HG03196 (cell line): ENCODE measurements around the gene TOPAZ1.

Experiments used
- ATAC-seq: cut with Tn5 transposase; IDR thresholded peaks from one replicate; pipeline ENCODE4 v1.9.1; 2021; ENCODE audit not compliant: unreplicated experiment

The TOPAZ1 gene

DNA sequence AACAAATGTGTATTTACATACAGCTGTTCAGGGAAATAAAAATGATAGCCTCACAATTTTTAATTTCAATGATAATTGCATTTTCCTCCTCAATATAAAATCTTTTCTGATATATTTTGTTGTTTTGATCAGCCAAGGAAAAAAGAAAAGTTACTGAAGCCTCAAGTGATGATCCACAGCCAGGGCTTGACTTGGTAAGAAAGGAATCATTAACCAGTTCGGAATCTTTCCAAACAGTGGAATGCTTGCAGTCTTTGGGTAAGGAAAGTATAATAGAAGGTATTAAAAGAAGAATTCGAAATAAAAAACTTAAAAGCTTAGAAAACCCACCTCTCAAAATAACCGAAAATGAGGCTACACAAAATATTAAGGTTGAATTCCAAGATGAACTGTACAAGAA lies 1.0 kb downstream of the TOPAZ1 start:
- ATAC-seq, result no peak

DNA sequence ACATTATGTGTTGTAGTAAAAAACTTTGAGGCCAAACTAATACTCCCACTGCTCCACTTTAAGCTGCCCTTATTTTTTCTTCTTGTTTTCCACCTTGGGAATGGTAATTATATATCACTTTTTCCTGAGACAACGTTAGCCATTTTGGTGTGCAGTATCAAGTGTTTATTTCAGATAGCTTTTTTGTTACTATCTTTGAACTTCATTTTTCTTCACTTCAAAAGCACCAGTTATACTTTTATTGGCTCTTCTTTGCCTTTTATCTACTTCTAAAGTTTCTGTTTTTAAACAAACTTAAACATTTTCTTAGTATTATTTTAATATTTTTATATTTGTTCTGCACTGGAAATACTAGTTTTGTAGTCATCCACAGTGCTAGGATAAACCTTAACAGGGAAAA lies 6.5 kb downstream of the TOPAZ1 start:
- no peak for ATAC-seq

DNA sequence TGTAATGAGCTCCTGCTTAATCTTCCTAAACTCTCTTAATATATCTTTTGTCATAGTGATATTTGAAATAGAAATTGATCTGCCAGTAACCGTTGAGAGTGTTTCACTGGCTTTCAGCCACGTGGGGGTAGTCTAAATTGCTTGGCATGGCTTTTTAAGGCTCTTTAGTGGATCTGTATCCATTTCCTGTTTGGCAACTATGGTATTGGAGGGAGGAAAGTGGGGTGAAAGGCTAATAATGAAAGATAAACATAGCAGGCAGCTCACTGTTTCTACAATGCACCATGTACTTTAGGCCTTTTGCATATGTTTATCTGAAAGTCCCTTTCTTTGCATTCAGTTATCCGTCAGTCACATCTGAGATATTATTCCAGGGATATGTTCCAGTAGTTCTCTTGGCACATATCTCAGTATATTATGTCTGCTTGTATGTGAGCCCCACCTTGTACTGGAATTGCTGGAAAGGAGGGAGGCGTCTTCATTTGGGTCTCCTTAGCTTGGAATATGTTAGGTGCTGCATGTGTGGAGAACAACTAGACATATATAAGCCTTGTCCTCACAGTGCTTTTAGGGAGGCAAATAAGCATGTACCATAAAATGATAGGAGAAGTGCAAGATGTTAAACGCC lies 10.8 kb downstream of the TOPAZ1 start:
- no peak for ATAC-seq

DNA sequence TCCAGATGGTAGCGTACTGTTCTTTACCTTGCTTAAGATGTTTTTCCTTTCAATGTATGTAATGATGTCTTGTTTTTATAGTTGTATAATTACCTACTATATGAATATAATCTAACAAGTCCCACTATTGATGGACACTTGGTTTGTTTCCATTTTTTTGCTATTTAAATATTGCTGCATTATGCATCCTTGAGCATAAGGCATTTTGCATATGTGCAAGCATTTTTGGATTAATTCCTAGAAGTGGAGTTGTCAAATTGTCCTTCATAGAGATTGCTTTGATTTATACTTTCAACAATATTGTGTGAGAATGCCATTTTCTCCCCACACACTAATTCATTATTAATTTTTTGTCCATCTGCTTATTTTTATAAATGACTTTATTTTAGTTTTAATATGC lies 17.7 kb downstream of the TOPAZ1 start:
- no peak for ATAC-seq

DNA sequence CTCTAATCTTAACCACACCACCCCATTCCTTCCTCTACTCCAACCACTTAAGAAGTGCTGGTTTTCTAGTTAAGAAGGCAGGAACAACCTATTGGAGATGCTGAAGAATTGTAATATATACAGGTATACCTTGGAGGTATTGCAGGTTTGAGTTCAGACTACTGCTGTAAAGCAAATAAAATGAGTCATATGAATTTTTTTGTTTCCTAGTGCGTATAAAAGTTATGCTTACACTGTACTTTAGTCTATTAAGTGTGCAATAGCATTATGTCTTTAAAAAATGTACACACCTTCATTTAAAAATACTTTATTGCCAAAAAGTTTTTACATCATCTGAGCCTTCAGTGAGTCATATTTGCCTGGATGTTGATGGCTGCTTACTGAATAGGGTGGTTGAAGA lies 22.5 kb downstream of the TOPAZ1 start:
- ATAC-seq, result no peak

DNA sequence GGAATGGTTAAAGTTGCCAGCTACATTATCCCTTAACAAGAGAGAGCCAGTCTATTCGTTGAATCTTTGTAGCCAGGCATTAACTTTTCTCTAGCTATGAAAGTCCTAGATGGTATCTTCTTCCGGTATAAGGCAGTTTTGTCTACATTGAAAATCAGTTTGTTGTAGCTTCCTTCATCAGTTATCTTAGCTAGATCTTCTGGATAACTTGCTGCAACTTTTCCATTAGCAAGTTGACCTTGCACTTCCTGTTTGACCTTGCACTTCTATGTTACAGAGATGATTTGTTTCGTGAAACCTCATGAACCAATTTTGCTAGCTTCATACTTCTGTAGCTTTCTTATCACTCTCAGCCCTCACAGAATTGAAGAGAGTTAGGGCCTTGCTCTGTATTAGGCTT lies 24.1 kb downstream of the TOPAZ1 start:
- no peak for ATAC-seq

DNA sequence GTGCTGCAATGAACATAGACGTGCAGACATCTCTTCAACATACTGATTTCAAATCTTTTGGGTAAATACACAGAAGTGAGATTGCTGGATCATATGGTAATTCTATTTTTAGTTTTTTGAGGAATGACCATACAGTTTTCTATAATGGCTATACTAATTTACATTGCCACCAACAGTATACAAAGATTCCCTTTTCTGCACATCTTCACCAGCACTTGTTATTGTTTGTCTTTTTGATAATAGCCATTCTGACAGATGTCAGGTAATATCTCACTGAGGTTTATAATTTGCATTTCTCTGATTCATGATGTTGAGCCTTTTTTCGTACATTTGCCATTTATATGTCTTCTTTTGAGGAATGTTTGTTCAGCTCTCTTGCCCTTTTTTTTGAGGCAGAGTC lies 30.5 kb downstream of the TOPAZ1 start:
- no peak for ATAC-seq

DNA sequence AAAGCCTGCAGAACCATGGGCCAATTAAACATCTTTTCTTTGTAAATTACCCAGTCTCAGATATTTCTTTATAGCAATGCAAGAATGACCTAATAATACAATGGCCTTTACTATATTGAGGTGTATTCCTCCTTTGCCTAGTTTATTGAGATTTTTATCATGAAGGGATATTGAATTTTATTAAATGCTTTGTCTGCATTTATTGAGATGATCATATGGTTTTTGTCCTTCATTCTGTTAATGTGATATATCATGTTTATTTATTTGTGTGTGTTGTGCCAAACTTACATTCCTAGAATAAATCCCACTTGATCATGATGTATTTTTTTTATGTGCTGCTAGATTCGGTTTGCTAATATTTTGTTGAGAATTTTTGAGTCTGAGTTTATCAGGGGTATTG lies 36.2 kb downstream of the TOPAZ1 start:
- no peak for ATAC-seq

DNA sequence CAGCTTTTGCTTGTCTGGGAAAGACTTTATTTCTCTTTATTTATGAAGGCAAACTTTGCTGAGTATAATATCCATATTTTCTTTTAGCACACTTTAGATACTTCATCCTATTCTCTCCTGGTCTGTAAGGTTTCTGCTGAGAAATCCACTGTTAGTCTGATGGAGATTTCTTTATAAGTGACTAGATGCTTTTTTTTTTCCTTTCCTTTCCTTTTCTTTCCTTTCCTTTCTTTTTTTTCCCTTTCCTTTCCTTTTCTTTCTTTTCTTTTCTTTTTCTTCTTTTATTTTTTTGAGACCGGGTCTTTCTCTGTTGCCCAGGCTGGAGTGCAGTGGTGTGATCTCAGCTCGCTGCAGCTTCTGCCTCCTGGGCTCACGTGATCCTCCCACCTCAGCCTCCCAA lies 38.4 kb downstream of the TOPAZ1 start:
- ATAC-seq, result no peak

DNA sequence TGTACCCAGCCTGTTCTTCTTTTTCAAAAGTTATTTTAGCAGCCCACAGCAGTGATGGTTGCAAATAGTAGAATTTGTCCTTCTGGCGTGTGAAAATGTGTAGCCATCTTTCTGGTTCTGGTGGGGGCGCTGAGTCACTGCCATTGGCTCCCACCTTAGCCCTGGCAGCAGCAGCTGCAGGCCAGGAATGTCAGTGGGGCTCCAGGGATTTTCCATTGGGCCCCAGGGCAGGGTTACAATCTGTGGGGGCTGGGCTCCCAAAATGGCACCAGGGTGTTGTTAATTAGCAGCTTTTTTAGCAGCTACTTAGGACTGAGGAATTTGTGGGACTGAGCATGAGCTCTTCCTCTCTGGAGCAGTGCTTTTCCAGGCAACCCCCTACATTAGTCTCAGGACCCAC lies 38.9 kb downstream of the TOPAZ1 start:
- ATAC-seq, result no peak

DNA sequence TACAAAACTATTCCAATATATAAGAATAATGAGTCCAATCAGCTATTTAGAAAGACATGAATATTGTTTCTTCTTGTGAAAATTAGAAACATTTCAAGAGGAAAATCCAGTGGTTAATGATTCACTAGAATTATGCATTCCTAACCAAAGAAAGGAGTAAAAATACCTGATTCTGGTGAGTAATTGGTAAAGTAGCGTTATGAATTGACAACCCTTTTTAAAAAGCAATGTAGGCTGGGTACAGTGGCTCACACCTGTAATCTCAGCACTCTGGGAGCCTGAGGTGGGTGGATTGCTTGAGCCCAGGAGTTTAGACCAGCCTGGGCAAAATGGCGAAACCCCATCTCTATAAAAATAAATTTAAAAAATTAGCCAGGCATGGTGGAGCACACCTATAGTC lies 43.3 kb downstream of the TOPAZ1 start:
- no peak for ATAC-seq

DNA sequence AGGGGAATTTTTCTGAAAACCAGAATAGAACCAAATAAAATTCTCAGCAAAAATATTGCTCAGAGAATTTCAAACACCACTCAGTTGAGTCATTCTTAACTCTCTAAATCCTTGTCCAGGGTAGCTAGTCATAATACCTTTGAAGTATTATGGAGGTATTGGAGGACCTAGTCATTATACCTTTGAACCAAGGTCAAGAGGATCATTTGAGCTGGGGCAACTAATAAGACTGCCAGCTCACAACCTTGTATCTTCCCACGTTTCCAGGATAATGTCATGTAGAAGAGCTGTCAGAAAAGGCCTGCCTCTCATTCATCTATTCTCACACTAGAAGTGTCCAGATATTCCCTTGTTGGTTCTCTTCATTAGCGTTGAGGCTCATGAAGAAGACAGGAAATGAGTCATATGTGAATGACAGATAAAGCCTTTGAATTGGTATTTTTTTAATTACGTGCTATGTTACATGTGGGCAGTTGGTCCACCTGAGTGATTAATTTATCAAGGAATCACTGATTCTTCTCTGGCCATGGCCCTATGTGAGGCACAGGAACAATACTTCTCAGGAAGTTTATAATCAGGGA lies 48.3 kb downstream of the TOPAZ1 start:
- no peak for ATAC-seq

DNA sequence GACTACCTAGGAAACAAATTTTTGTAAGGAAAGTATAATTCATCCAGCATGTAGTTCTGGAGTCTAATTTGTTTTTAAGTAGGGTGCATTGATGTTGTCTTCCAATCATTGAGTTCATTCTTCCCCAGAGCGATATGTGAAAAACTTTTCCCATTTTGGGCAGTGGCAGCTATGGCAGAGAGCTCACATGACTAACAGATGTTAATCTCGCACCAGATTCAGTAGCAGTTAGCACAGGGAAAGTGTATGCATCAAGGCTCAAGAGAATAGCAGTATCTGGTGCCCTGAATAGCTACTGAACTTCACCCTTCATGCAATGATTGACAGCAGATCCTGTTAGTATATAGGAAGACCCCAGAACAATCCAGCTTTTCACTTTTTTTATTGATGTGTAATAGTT lies 50.6 kb downstream of the TOPAZ1 start:
- ATAC-seq, result no peak

DNA sequence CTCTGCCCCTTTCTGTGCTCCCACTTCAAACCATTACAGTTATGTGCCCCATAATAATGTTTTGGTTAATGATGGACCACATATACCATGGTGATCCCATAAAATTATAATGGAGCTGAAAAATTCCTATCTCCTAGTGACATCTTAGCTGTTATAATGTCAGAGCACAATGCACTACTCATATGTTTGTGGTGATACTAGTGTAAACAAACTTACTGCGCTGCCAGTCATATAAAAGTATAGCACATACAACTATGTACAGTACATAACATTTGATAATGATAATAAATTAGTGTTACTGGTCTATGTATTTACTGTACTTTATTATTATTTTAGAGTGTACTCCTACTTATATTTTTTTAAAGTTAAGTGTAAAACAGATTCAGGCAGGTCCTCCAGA lies 51.3 kb downstream of the TOPAZ1 start:
- no peak for ATAC-seq

DNA sequence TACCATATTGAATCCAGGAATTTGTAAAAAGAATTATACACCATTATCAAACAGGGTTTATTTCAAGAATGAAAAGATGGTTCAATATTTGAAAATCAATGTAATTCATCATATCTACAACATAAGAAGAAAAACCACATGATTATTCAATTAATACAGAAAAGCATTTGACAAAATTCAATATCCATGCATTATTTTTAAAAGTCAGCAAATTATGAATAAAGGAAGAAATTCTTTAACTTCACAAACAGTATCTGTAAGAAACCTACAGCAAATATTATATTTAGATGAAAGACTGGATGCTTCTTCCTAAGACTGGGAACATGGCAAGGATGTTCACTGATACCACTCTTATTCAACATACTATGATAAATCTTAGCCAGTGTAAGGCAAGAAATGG lies 55.6 kb downstream of the TOPAZ1 start:
- ATAC-seq, result no peak

DNA sequence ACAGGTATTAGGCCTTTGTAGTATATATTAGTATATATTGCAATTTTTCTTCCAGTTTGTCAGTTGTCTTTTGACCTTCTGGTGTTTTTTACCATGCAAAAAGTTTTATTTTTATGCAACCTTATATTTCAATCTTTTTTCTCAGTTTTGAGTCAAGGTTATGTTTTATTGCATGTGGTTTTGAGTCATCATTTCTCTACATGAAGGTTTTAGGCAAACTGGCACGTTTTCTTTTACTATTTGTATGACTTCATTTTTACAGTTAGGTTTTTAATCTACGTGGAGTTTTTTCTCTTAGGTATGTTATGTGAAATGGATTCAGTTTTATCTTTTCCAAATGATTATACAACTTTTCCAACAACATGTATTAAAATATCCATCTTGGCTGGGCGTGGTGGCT lies 60.1 kb downstream of the TOPAZ1 start:
- no peak for ATAC-seq

DNA sequence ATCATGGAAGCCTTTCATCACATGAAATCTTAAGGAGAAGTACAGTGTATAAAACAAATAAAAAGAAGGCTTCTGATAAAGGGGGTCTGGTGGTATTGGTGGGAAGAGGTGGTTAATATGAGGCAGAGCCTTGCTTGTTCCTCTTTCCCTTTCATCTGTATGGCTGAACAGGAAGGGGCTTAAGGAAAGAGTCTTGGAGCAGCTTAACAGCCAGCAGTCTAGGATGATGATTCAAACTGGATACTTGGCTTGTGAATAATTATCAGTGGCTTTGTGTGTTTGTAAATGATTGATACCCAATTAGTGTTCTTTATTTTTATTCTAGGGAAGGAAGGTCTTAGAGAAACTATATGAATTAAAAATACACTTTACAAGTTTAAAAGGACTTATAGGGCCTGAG lies 67.8 kb downstream of the TOPAZ1 start:
- ATAC-seq, result no peak

DNA sequence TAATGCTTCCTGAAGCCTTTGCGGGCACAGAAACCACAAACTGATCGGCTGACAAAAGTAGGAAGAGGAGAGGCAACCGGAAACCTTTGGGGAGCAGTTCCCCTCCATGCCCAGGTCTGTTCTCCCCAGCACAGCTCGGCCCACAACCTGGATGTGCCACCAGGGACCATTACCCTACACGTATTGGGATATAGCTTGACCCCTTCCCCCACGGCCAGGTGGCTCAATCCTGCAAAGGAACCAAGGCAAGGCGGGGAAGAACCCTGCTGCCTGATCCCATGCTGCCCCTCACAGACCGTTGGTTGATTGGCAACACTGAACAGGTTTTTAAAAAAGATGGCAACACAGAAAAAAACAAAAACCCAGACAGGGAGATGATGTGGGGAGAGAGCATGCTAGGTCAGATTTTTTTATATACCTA lies 77.2 kb downstream of the TOPAZ1 start:
- no peak for ATAC-seq

DNA sequence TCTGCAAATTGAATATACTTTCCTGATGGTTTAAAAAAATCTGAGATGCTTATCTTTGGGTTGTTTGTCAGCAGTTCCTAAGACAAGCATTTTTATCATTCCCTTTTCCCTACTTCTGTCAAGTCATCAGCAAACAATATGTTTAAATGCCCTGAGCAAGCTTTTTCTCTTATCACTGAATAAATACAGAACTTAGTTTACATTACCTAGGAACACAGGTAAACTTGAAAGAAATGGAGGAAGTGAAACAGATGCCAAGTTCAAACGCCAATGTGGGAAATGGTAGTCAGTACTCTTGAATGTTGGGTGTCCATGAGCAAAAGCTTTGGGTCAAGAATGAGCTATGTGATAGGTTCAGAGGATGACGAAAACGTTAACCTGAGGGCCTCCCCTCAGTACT lies 79.6 kb downstream of the TOPAZ1 start:
- no peak for ATAC-seq

DNA sequence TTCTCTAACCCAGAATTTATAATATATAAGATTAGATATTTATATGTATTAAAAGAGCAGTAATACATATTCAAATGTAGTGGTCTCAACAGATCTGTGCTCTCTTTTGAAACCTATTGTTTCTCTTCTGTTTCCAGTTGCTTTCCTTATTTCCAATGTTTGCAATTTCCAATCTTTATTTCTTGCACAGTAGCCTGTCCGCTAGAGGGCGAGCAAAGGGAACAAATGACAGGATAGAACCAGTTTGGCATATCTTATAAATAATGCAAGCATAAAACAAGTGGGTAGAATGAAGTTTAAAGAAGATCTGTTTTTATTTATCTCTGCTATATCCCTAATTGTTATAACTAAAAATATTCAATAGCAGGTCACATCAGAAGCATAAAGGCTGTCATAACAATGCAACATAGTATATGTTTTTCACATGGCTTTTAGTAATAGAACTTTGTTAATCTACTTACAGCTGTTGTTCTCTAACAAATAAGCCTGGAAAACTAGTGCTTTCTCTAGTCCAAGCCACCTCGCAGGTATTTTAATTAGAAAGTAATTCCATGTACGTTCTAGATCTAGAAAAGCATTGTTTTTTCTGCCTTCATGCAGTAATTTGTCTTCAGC lies 81.8 kb downstream of the TOPAZ1 start:
- no peak for ATAC-seq

DNA sequence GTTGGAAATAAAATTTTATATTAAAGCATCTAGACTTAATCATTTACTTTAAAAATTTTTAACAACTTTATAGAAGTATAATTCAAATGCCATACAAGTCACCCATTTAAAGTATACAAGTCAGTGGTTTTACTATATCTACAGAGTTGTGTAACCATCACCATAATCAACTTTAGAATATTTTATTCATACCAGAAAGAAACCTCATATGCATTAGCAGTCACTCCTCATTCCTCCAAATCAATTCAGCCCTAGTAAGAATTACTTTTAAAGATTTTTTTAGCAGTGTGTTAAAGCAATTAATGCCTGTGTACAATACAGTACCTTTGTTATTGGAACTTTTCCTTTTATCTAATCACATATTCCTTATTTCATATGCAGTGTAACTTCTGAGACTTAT lies 82.9 kb downstream of the TOPAZ1 start:
- no peak for ATAC-seq

DNA sequence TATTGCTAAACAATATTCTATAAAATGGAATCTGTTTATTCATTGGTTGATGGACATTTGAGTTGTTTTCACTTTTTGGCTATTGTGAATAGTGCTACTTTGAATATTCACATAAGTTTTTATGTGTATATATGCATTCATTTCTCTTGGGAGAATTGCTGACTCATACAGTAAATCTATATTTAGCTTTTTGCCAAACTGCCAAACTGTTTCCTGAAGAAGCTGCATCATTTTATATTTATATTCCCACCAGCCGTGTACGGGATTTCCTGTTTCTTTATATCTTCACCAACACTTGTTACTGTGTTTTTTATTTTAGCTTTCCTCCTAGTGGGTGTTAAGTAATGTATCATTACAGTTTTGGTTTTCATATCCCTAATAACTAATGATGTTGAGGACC lies 84.3 kb downstream of the TOPAZ1 start:
- no peak for ATAC-seq

DNA sequence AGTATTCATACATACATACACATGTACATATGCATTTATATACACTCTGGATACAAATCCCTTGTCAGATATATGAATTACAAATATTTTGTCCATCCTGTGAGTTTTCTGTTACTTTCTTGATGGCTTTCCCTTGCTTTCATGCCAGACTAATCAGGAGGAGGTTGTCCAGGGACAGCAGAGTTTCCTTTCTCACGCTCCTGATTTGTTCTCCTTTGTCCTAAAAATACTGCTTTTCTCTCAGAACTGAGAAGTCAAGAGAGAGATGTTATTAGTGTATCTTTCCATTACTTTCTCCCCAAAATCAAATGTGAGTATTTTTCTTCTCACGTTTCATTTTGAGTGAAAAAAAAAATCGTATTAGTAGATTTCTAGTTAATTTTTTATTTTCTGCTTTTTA lies 84.8 kb downstream of the TOPAZ1 start:
- no peak for ATAC-seq
